ENCODE results near the gene HIRIP3.
"Not testable (repeated sequence)": the region's sequence is repeated elsewhere in the genome, so short reads cannot be mapped to it uniquely, and the experiment has no call there.

Gene HIRIP3

DNA sequence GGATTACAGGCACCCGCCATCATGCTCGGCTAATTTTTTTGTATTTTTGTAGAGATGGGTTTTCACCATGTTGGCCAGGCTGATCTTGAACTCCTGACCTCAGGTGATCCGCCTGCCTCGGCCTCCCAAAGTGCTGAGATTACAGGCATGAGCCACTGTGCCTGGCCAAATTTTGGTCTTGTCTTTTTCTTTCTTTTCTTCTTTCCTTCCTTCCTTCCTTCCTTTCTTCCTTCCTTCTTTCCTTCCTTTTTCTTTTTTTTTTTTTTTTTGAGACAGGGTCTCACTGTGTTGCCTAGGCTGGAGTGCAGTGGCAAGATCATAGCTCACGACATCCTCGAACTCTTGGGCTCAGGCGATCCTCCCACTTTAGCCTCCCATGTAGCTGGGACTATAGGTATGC, 20.0 kb upstream of the HIRIP3 start:
- DNase-seq = not testable (repeated sequence)

DNA sequence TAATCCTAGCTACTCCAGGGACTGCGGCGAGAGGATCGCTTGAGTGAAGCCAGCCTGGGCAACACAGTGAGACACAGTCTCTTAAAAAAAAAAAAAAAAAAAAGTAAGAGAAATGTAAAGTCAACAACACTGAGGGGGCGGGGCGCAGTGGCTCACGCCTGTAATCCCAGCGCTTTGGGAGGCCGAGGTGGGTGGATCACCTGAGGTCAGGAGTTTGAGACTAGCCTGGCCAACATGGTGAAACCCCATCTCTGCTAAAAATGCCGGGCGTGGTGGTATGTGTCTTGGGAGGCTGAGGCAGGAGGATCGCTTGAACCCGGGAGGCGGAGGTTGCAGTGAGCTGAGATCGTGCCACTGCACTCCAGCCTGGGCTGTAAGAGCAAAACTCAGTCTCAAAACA, 17.2 kb upstream of the HIRIP3 start:
- not testable (repeated sequence) for DNase-seq

DNA sequence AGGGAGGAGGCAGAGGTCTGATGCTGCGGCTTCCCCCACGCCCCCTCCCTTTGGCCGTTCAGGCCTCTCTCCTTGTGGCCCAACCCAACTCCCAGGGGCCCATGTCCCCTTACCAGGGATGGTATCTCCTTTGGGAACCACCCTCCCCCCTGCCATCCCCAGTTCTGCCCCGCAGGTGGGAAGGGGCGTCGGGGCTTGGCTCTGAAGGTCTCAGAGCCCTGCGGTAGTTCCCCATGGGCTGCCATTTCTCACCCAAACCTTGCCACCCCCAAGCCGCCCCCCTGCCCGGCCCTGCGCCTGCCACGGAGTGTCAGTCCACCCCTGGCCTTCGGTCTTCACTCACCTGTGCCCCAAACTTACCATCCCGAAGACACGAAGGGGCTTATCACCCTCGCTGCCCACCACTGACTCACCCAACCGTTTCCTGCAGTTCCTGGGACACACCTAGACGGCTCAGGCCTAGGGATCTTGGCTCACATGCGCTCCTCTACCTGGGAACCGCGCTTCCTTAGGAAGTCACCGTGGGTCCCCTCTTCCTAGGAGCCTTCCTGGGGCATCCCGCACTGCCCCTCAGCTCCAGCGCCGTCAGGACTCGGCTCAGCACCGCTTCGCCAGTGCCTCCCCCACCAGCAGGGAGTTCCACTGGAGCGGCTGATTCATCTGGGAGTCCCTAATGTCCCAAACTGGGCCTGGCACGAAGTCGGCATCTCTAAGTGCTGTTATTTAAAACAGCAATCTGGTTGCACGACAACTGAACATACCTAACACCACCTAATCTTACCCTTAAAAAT, 16.5 kb upstream of the HIRIP3 start:
- DNase-seq = no peak

DNA sequence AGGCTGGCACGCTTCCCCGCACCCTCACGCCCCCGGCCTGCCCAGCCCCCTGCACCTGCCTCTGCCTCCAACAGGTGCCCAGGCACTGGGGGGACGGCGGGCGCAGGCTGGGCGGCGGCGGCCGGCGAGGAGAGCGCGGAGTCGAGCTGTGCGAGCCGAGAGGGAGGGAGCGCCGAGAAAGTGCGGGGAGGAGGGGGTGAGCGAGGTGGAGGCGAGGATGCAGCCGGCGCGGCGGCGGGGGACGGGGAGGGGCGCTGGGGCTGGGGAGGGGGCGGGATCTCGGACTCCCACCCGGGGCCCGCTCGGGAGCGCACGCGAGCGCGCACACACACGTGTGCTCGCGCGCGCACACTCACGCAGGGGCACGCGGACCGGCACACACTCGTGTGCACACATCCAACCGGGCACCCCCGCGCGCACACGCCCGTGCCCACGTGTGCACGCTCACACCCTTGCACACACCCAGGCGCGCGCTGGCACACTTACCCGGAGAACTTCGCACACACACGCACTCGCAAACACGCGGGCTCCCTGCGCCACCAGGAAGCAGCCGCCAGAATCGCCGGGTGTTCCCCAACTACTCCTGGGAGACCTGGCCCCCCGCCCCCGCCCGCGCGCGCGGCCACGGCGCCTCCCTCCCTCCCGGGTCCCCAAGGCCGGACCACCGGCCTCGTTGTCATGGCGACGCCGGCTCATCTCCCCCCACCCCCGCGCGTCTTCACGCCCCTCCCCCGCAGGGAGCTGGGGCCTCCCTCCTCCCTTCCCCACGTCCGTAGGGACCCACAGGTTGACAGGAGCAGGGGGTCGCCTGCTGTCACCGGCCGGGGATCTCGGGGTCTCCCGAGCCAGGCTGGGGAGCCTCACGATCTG, 15.7 kb upstream of the HIRIP3 start, which contains the start of gene DOC2A:
TSS of gene DOC2A (minus strand) at position 184 of the 870 bp plus-strand sequence. CDS start 805 bp downstream, outside the sequence.
- peak; percentile 70 for DNase-seq

DNA sequence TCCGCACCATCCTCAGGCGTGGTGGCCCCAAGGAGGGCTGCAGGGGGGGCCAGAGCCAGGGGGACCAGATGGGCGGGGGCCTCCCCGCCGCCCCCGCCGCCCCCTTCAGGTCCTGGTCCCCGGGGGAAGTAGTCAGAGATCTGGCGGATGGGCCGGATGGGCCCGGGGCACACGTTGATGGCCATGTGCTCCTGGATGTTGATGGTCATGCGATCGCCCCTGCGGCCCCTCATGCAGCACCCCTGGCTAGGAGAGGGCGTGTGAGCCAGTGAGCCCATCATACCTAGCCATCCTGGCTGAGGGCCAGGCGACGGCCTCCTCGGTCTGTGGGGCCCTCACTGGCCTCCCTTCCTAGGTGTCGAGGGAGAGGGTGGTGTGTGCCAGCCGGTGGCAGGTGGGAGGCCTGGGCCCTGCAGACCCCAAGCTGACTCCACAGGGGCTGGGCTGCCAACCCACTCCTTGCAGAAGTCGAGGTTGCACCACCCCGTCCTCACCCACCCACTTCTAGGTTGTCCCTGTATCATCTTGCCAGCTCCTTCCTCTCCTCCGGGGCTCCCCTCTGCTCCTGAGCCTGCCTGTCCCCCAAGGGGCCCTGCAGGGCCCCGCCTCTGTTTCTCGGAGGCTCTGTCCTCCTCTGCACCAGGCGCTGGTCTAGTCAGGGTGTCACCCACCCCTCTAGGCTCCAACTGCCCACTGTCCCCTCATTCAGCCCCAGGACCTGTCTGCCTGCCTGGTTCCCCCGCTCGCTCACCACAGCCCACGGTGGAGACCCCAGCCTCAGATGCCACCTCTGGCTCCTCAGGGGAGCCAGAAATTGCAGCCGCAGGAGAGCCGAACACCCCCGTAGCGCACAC, 14.8 kb upstream of the HIRIP3 start:
- DNase-seq = no peak

DNA sequence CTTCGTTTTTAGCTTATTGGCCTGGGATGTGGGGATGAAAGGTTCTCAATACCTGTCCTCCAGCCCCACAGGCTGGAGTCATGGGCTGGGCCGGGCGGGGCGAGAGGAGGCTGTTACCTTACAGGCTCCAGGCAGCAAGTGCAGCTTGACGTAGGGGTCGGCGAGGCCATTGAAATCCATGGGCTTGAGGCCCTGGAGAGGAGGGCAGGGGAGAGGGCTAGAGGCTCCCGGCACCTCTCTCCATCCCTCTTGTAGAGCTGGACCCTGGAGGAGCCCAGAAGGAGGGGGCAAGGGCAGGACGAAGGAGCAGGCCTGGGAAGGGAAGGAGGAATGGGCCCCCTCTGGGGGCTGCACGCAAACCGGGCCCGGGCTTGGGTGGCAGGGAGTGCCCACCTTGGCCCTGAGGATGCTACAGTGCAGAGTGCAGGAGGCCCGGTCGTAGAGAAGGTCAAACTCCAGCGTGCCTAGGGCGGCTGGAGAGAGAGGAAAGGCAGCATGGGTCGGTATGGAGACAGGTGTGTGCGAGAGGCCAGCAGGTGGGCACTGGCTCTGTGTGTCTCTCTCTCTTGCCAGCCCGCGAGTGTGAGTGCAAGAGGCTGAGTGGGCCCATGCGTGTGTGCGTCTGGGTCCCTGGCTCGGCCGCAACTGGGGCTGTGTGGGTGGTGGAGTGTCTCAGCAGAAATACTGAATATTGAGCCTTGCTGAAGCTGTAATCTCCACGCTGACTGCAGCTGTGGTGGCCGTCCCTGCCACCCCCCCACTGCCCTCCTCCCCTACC, 13.9 kb upstream of the HIRIP3 start:
- DNase-seq = no peak

DNA sequence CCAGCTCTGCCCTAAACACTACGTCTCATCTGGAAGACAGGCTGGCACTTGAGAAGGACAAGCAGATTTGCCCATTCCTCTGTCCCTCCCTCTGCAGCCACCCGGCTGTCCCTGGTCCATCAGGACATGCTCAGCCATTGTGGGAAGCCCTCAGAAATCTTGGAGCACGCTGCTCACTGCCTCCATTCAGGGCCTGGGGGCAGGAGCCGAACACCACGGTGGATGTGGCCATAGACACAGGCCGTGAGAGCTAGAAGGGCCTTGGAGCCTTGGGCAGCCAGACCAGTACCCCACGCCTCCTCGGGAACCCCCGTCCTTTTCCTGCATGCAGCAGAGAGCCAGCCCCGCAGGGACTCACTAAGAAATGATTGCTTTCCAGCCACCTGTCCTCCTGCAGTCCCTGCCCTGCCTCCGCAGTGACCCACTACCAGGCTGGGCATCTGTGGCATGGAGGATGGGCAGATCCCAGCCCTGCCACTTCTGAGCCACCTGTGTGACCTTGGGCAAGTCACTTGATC, 12.0 kb upstream of the HIRIP3 start:
- no peak for DNase-seq

DNA sequence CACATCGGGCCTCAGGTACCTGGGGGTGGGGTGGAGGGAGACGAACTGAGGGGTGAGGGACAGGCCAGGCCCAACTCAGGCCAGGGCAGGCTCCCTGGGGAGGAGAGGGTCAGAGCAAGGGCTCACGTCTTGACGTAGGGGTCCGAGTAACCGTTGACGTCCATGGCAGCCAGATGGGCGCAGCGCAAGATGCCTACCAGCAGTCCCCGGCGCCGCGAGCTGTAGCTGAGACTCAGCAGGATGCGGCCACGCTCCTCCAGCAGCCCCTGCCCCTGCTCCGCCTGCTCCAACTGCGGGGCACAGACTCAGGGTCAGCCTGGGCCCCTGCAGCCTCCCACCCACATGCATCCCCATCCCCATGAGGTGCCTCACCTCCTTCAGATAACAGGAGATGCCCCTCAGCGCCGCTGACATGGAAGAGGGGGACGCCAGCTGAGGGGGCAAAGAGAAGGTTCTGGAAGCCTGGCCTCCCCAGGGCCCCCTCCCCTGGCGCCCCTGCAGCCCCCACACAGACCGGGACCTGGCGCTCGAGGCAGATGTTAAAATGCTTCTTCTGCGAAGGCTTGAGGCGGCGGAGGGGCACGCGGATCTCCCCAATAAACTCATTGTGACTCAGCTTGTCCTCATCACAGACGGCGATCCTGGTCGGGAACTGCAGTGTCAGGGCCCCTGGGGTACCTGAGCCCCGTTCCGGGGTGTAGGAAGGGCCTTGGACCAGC, 11.4 kb upstream of the HIRIP3 start:
- no peak for DNase-seq

DNA sequence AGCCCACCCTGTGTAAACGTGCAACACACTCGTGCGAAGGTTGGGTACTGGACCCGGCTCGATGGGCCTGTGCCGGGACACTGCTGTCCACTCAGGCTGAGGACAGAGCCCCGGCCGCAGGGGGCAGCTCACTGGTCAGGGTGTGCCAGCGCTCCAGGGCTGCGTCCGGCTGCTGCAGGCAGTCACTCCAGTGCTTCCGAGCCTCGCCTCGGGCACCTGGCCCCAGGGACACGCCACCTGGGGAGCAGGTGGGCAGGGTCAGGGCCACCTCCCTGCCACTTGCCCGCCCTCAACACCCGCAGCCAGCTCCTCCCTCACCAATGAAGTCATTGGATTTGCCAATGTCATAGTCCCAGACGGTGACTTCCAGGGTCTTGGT, 10.7 kb upstream of the HIRIP3 start:
- DNase-seq = no peak

DNA sequence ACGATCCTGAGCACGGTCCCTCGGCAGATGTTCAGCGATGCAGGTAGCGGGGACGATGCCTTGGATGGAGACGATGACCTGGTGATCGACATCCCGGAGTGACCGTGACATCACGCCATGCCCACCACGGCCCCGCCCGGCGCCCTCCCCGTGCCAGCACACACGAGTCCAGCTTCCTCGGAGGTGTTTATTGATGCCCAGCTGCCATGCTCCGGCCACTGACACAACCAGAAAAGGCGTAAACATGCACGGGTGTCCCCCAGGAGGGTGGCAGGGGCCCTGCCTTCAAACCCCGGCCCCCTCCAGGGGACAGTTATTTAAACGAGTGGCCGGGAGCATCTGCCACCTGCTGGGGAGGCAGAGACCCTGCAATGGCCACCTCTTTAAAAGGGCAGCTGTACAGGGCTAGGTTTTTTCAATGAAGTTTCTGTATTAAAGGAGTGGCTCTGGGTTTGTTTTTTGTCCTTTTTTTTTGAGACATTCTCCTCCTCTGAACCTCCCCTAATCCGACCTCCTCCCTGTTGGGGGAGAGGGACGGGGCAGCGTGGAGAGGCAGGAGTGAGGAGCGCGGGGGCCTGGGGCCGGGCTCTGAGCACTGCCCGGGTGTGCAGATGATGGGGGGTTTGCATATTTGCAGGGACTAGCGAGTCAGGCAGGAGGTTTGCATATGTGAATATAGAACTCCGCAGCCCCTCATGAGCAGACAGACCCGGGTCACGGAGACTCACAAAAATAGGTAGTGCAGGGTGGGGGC, 10.1 kb upstream of the HIRIP3 start:
- no peak for DNase-seq

DNA sequence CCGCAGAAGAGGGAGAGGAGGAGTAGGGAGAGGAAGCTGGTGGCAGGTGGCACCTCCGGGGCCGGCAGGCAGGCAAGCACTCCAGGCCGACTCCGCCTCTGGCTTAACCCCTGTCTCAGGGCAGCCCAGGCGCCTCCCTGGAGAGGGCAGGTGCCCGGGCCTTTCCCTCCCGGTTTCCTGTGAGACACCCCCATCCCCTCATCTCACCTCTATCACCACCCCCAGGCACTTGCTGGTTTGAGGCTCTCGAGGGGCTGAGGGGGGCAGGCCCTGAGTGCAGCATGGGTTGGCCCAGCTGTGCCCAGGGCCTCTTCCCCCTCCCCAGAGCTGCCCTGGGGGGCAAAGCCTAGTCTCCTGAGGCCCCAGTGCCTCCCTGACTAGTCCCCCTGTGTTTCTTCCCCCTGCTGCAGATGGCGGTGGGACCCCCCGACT, 9.4 kb upstream of the HIRIP3 start:
- DNase-seq = no peak

DNA sequence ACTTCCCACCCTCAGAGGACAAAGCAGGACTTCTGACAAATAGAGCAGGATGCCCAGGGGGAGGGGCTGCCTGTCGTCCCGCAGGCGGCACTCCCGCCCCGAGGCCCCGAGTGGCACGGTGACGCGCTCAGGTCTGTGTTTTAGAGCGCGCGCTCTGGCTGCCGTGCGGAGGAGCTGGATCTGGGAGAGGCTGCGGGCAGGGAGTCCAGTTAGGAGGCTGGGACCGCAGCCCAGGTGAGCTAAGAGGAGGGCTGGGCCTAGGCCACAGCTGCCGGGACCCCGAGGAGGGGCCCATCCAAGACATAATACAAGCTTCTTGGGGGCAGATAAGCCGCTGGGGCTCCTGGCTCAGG, 9.0 kb upstream of the HIRIP3 start:
- no peak for DNase-seq

DNA sequence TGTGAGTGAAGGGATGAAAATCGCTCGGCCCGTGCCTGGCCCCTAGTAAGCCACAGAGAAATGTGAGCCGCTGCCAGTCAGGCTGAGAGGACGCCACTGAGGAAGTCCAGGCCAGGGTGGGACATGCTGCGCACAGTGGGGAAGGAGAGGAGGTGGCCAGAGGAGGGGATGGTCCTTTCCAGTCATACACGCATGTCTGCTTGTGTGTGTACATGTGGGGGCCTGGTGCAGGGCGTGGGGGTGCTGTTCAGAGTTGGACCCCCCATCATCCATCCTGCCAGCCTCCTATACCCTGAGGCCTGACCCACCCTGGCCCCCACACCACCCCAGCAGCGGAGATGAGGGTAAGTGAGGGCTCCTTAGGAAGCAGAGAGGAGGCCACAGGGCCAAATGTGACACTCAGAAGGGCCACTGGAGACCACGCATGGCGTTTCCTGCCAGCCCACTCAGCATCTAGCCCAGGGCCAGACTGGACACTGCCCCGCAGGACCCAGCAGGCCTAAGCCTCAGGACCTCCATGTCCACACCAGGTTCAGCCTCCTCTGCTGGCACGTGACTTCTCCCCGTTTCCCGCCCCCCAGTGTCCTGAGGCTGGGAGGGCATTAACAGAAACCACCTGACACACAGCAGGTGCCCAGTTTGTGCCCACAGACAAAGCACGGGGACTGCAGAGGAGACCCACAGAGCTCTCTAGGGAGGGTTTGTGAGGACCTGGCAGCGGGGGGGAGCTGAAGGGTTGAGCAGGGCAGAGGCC, 8.4 kb upstream of the HIRIP3 start:
- DNase-seq = no peak

DNA sequence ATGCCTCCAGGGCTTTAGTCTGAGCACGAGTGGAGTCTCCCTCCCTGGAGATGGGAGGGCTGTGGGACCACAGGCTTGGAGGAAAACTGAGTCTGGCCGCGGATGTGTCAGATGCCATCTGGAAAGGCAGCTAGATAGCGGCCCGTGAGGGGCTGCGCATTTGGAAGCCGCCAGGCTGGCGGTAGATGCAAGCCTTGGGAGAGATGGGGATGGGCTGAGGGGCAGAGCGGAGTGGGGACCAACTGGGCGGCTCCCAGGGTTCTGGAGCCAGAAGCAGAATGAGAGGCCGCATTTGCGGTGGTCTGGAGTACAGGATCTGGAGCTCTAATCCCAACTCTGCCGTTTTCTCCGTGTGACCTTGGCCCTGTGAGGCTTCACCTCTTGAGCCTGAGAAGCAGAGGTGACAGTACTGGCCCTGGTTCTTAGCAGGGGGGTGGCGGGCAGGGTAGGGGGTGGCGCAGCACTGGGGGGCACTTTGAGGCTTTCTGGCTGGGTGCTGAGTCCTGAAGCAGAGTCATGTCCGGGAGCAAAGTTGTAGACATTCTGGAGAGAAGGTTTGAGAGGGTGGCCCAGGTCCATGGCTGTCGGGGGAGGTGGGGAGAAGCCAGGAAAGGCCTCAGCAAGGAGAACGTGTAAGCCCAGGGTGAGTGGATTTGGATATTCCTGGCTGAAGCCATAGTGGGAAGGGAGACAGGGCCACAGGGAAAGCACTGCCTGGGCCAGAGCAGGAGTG, 7.4 kb upstream of the HIRIP3 start:
- DNase-seq = no peak

DNA sequence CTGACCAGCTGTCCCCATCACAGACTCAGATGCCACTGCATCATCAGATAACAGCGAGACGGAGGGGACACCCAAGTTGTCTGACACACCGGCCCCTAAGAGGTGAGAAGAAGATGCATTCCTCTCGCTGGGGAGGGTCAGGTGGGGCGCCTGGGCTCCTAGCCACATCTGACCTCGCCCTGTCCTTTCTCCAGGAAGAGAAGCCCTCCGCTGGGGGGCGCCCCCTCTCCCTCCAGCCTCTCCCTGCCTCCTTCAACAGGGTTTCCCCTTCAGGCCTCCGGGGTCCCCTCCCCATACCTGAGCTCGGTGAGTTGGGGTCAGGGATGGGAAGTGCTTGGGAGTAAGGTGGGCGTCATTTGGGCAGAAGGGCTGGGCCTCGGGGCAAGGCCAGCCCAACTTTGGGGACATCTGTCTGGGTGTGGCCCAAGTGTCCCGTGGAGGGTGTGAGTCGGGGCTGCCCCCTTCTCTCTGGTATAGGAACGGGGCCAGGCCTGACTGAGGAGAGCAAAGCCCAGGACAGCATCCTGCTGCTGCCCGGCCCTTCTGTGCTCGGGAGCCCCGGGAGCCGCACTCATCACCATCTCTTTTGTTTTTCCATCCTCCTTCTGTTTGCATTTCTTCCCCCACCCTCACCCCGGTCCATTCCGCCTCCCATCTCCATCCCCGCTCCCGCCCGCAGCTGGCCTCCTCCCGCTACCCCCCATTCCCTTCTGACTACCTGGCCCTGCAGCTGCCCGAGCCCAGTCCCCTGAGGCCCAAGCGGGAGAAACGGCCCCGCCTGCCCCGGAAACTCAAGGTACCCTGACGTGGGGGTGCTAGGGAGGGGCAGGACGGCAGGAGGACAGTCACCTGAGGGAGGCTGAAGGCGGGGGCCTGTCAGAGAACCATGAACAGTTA, 5.6 kb upstream of the HIRIP3 start:
- no peak for DNase-seq

DNA sequence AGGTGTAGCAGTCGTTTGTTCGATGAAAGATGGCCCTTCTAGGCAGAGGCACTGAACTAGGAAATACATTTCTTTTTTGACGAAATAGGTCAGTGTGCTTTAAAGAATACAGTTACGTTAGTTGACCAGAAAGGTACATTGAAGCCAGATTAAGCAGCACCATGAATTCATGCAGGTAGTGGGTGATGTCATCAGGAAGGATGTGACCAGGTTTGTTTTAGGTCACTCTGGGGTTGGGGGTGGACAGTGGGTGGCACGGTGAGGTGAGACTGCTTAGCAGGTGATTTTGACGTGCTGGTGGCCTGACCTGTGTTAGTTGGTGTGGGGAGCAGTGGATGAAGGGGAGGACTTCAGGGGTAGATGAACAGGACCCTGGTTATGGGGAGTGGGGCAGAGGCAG, 4.2 kb upstream of the HIRIP3 start:
- no peak for DNase-seq

DNA sequence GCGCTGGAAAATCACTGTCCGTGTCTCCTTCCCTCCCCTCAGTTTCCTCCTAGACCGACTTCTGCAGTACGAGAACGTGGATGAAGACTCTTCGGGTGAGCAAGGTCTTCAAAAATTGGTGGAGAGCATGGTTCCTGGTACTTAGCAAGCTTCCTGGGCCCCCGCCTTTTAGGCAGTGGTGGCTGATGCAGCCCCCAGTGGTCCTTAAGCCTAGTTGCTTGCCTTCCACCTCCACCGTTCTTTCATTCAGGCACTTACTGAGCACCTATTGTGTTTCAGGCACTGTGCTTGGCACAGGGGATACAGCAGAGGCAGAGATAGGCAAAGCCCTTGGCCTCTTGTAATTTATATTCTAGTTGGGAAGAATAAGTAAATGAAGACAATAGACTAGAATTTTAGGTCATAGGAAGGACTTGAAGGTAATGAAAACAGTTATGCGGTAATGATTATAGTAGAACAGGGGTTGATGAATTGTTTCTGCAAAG, 1.4 kb upstream of the HIRIP3 start:
- DNase-seq = no peak
